GM19023 (cell line): ENCODE measurements around the gene SCO1.
A peak's percentile ranks its signal among the peaks of the same experiment; 100 is the strongest.

ENCODE experiments used
- ATAC-seq: cut with Tn5 transposase; IDR thresholded peaks from one replicate; pipeline ENCODE4 v1.9.1; 2021; ENCODE audit warnings: mild to moderate bottlenecking, moderate library complexity; ENCODE audit not compliant: unreplicated experiment

SCO1 gene

DNA sequence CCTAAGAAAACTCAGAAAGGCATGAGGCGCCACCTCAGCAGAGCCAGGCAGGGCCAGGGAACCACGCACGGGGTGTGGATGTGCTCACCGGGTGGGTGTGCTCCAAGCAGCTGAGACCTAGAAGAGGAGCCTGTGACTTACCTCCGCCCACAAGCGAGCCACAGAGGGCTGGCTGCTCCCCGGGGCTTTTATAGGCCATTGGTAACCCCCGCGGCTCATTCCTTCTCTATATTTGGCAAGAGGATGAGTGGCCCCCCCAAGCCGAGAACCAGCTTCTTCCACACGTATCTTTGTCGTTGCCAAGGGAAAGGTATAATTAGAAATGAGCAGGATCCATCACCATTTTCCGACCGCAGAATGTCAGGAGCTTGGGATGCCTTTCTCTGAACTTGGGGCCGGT, 40.2 kb downstream of the SCO1 start, which contains the start of gene MYH3:
Gene MYH3, minus strand, starts transcription at position 162 of the 400 bp plus-strand sequence. CDS start 2,245 bp downstream, outside the sequence.
- ATAC-seq: no peak

DNA sequence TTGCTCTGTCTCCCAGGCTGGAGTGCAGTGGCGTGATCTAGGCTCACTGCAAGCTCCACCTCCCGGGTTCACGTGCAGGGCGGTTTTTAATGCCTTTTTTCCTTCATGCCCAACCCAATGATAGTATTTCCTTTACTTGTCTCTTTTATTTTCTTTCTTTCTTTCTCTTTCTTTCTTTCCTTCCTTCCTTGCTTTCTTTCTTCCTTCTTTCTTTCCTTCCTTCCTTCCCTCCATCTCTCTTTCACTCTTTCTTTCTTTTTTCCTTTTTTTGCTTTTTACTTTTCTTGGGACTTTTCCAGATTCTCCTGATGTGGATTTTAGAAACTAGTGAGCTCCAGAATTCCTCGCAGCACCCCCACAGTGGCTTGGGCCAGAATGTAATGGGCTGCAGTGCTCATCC, 43.3 kb downstream of the SCO1 start:
- ATAC-seq: no peak

GRCh38 chr17:10652984-10653659, 44.2 kb downstream of the SCO1 start:
- ATAC-seq: no peak

GRCh38 chr17:10651927-10652326, 45.4 kb downstream of the SCO1 start:
- no peak for ATAC-seq

DNA sequence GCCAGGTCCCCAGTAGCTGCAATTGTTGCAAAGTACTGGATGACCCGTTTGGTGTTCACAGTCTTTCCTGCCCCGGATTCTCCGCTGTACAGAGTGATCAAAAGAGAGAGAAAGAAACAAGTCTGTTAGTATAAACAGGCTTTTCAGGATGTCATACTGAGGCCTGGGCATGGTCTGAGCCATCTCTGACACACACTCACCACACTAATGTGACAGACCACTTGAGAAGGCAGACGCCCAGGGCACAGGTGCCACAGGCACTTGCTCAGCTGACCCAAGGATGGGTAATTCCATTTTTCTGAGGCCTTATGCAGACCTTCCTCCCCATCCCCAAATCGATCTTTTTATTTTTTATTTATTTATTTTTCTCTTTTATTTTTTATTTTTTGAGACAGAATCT, 47.7 kb downstream of the SCO1 start:
- no peak for ATAC-seq

- ATAC-seq: no peak
These were observed 48.4 kb downstream of the SCO1 start for GRCh38 chr17:10648956-10649355.

- ATAC-seq: no peak
These were observed 49.0 kb downstream of the SCO1 start for GRCh38 chr17:10648381-10648780.

DNA sequence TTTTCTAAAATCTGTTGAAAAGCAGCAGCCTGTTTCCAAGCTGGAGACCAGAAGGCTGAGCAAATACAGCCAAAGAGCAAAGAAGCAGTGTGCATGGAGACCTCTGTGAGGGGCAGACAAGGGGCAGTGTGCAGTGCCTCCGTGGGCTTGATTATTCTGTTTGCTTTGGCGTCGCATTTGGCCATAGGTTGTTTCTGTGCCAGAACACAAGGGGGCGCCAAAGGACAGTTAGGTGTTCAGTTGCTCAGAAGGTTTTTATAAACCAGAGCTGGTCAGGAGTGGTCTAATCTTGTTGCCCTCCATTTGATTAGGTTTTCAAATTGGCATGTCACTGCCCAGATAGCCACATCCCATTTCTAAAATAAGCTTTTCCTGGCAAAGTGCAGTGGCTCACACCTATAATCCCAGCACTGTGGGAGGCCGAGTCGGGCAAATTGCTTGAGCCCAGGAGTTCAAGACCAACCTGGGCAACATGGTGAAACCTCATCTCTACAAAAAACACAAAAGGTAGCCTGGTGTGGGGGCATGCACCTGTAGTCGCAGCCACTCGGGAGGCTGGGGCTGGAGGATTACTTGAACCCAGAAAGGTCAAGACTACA, 50.8 kb downstream of the SCO1 start:
- no peak for ATAC-seq

GRCh38 chr17:10640475-10640874, 56.9 kb downstream of the SCO1 start:
- ATAC-seq: no peak

GRCh38 chr17:10638151-10638550, 59.2 kb downstream of the SCO1 start:
- no peak for ATAC-seq

- no peak for ATAC-seq
These were observed 62.0 kb downstream of the SCO1 start for GRCh38 chr17:10635290-10635689.

DNA sequence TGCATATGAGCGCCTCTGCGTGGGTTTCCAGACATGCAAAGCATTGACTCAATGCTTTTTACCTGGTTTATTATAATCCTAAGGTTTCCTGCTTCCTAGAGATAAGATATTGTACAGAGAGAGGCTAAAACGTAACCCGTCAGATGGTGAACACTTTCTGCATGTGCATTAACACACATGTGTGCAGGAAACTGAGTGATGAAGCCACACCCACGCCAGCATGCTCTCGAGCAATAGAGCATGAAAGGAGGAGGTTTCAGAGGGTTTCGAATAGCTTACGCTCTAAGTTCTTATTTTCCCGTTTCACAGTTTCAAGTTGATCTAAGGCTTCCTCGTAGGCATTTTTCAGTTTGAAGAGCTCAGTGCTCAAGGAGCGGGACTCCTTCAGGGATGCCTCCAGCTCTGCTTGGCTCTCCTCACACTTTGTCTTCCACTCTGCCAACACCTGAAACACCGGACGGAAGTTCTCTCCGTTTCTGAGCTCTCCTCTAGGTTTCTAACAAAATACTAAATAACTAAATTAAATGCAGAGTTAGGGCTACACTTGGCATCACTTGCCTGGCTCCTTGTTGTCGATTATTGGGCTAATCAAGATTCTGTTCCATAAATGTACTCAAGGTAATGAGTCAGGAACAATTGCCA, 63.5 kb downstream of the SCO1 start:
- peak; percentile 93 for ATAC-seq

GRCh38 chr17:10631701-10632100, 65.6 kb downstream of the SCO1 start:
- ATAC-seq: no peak

GRCh38 chr17:10631048-10631700, 66.2 kb downstream of the SCO1 start:
- no peak for ATAC-seq

DNA sequence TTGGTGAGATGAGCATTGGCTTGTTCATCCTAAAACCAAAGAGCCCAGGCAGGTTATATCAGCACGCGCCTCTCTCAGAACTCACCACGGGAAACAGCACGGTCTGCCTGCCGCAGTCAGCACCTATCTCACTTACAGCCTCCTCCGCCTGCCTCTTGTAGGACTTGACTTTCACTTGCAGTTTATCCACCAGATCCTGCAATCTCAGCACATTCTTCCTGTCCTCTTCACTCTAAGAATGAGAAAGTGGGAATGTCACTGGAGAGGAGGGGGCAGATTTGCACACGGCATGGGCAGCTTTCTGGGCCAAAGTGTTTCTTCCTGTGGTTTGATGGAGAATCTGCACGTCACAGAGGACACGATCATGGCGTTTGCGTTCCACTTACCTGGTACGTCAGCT, 67.6 kb downstream of the SCO1 start:
- ATAC-seq: no peak

DNA sequence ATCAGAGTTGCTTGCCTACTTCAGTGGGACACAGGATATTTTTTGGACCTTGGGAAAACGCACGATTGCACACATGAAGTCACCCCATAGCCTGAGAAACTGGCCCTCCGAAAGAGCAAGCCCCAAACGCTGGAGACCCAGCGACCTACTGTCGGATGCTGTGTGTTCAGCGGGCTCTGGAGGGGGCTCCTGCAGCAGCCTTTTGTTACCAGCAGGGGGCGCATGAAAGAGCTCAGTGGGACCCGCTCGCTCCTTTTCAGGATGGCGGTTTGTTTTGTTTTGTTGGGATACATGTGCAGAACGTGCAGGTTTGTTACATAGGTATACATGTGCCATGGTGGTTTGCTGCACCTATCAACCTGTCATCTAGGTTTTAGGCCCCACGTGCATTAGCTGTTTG, 68.6 kb downstream of the SCO1 start:
- ATAC-seq: no peak

GRCh38 chr17:10626390-10626789, 70.9 kb downstream of the SCO1 start:
- ATAC-seq: no peak

GRCh38 chr17:10624969-10625368, 72.4 kb downstream of the SCO1 start:
- ATAC-seq: no peak

- no peak for ATAC-seq
These were observed 73.5 kb downstream of the SCO1 start for GRCh38 chr17:10623737-10624338.

DNA sequence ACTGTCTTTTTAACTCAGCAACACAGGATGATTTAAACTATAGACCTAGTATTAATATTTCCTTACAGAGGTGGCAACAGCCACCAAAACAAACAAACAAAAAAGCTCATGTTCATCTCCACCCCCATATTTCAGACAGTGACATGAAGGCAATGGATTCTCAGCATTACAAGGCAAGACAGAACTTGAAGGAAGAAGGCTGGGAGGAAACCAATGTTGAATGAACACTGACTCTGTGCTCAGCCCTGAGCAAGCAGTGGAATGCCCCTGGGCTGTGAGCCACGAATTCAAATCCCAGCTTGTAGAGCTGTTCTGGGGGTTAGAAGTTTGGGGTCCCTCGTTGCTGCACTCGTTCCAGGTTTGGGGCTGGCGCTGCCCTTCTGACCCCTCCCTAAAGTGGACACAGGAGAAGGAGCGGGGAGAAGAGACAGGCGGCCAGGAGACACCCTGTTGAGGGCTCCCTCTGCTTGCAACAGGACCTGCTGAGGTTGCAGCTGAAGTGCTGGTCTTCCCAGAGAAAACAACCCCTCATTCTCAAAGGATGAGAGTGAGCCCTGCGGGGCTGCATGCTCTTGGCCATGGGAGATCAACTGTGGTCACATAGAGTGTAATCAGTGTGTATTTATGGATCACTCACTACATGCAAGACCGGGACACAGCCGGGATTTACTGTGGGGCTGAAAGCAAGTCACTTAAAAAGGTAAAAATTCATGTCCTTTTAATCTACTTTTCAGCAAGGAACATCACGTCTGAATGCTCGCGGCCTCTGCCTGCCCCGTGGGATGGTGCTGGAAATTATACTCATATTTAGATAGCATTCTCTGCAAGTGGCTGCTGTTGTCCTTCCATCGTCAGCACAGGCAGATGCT, 74.5 kb downstream of the SCO1 start:
- ATAC-seq: no peak
